ENCODE results near the gene C11orf58. TPM values are rescaled to one million over a fixed set of nuclear protein-coding genes. Genes with fewer than 3 reads are reported as not detected.

The C11orf58 gene
- total and polyA plus RNA-seq, 2 experiments from 2014 or later, result 164 to 280 TPM

DNA sequence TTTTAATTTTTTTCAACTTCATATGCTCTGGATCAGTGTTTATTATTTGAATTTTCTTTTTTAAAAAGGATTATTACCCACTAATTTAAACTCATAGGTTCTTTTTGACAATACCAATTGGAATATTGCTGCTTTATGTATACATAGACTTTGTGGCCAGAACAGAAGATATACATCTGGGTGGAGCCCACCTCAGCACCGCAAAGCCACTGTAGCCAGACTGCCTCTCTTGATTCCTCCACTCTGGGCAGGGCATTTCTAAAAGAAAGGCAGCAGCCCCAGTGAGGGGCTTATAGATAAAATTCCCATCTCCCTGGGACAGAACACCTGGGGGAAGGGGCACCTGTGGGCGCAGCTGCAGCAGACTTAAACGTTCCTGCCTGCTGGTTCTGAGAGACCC lies 10.6 kb upstream of the C11orf58 start:
- no peaks in the 10 kb centered on the region for H3K36me3 Mint-ChIP-seq (ENCODE audit: low read depth)
- no peak overlapping the region for H2AFZ ChIP-seq
- H3K36me3 ChIP-seq (ENCODE audit: insufficient read depth), result no peaks in the 10 kb centered on the region
- H3K79me2 ChIP-seq (replicated peaks; ENCODE audit: insufficient read depth), result no peaks in the 10 kb centered on the region
- H3K27me3 ChIP-seq (ENCODE audit: insufficient read depth), result no peaks in the 10 kb centered on the region
- H3K27me3 Mint-ChIP-seq (ENCODE audit: insufficient read depth, low read depth, poor library complexity), result peaks cover 5% of the 10 kb centered on the region
- no peak overlapping the region for H3K4me2 ChIP-seq
- H4K20me1 ChIP-seq (replicated peaks; ENCODE audit: insufficient read depth), result no peaks in the 10 kb centered on the region
- TF ChIP-seq, protein P1, sequence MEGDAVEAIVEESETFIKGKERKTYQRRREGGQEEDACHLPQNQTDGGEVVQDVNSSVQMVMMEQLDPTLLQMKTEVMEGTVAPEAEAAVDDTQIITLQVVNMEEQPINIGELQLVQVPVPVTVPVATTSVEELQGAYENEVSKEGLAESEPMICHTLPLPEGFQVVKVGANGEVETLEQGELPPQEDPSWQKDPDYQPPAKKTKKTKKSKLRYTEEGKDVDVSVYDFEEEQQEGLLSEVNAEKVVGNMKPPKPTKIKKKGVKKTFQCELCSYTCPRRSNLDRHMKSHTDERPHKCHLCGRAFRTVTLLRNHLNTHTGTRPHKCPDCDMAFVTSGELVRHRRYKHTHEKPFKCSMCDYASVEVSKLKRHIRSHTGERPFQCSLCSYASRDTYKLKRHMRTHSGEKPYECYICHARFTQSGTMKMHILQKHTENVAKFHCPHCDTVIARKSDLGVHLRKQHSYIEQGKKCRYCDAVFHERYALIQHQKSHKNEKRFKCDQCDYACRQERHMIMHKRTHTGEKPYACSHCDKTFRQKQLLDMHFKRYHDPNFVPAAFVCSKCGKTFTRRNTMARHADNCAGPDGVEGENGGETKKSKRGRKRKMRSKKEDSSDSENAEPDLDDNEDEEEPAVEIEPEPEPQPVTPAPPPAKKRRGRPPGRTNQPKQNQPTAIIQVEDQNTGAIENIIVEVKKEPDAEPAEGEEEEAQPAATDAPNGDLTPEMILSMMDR (conservative IDR thresholded peaks at IDR 0.05; ENCODE audit: low read depth in 2 of 2), result no peak
- TF ChIP-seq, protein P2, sequence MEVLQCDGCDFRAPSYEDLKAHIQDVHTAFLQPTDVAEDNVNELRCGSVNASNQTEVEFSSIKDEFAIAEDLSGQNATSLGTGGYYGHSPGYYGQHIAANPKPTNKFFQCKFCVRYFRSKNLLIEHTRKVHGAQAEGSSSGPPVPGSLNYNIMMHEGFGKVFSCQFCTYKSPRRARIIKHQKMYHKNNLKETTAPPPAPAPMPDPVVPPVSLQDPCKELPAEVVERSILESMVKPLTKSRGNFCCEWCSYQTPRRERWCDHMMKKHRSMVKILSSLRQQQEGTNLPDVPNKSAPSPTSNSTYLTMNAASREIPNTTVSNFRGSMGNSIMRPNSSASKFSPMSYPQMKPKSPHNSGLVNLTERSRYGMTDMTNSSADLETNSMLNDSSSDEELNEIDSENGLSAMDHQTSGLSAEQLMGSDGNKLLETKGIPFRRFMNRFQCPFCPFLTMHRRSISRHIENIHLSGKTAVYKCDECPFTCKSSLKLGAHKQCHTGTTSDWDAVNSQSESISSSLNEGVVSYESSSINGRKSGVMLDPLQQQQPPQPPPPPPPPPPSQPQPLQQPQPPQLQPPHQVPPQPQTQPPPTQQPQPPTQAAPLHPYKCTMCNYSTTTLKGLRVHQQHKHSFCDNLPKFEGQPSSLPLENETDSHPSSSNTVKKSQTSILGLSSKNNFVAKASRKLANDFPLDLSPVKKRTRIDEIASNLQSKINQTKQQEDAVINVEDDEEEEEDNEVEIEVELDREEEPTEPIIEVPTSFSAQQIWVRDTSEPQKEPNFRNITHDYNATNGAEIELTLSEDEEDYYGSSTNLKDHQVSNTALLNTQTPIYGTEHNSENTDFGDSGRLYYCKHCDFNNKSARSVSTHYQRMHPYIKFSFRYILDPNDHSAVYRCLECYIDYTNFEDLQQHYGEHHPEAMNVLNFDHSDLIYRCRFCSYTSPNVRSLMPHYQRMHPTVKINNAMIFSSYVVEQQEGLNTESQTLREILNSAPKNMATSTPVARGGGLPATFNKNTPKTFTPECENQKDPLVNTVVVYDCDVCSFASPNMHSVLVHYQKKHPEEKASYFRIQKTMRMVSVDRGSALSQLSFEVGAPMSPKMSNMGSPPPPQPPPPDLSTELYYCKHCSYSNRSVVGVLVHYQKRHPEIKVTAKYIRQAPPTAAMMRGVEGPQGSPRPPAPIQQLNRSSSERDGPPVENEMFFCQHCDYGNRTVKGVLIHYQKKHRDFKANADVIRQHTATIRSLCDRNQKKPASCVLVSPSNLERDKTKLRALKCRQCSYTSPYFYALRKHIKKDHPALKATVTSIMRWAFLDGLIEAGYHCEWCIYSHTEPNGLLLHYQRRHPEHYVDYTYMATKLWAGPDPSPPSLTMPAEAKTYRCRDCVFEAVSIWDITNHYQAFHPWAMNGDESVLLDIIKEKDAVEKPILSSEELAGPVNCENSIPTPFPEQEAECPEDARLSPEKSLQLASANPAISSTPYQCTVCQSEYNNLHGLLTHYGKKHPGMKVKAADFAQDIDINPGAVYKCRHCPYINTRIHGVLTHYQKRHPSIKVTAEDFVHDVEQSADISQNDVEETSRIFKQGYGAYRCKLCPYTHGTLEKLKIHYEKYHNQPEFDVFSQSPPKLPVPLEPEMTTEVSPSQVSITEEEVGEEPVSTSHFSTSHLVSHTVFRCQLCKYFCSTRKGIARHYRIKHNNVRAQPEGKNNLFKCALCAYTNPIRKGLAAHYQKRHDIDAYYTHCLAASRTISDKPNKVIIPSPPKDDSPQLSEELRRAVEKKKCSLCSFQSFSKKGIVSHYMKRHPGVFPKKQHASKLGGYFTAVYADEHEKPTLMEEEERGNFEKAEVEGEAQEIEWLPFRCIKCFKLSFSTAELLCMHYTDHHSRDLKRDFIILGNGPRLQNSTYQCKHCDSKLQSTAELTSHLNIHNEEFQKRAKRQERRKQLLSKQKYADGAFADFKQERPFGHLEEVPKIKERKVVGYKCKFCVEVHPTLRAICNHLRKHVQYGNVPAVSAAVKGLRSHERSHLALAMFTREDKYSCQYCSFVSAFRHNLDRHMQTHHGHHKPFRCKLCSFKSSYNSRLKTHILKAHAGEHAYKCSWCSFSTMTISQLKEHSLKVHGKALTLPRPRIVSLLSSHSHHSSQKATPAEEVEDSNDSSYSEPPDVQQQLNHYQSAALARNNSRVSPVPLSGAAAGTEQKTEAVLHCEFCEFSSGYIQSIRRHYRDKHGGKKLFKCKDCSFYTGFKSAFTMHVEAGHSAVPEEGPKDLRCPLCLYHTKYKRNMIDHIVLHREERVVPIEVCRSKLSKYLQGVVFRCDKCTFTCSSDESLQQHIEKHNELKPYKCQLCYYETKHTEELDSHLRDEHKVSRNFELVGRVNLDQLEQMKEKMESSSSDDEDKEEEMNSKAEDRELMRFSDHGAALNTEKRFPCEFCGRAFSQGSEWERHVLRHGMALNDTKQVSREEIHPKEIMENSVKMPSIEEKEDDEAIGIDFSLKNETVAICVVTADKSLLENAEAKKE (CRISPR knock-in tag; IDR thresholded peaks at IDR 0.05), result no peak
- TF ChIP-seq POLR2AphosphoS5 (IDR thresholded peaks at IDR 0.05; ENCODE audit: low read depth) (no peak), EZH2phosphoT487 (IDR thresholded peaks at IDR 0.05; ENCODE audit: unreplicated experiment) (no peak), ZNF114 (CRISPR knock-in tag; IDR thresholded peaks at IDR 0.05) (no peak), STAT1 (IDR thresholded peaks at IDR 0.05; ENCODE audit: unreplicated experiment) (no peak), EZH2 (IDR thresholded peaks at IDR 0.05; ENCODE audit: low read depth, unreplicated experiment) (no peak), JUNB (IDR thresholded peaks at IDR 0.05; ENCODE audit: unreplicated experiment) (no peak), ZNF331 (CRISPR knock-in tag; IDR thresholded peaks at IDR 0.05; ENCODE audit: low read depth) (no peak), NANOG (IDR thresholded peaks at IDR 0.05; ENCODE audit: borderline replicate concordance) (no peak), CREB1 (CRISPR knock-in tag; IDR thresholded peaks at IDR 0.05; ENCODE audit: low read depth) (no peak)
- TF ChIP-seq, protein P3, sequence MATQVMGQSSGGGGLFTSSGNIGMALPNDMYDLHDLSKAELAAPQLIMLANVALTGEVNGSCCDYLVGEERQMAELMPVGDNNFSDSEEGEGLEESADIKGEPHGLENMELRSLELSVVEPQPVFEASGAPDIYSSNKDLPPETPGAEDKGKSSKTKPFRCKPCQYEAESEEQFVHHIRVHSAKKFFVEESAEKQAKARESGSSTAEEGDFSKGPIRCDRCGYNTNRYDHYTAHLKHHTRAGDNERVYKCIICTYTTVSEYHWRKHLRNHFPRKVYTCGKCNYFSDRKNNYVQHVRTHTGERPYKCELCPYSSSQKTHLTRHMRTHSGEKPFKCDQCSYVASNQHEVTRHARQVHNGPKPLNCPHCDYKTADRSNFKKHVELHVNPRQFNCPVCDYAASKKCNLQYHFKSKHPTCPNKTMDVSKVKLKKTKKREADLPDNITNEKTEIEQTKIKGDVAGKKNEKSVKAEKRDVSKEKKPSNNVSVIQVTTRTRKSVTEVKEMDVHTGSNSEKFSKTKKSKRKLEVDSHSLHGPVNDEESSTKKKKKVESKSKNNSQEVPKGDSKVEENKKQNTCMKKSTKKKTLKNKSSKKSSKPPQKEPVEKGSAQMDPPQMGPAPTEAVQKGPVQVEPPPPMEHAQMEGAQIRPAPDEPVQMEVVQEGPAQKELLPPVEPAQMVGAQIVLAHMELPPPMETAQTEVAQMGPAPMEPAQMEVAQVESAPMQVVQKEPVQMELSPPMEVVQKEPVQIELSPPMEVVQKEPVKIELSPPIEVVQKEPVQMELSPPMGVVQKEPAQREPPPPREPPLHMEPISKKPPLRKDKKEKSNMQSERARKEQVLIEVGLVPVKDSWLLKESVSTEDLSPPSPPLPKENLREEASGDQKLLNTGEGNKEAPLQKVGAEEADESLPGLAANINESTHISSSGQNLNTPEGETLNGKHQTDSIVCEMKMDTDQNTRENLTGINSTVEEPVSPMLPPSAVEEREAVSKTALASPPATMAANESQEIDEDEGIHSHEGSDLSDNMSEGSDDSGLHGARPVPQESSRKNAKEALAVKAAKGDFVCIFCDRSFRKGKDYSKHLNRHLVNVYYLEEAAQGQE (IDR thresholded peaks at IDR 0.05; ENCODE audit: unreplicated experiment), result no peak
- TF ChIP-seq, protein P4, sequence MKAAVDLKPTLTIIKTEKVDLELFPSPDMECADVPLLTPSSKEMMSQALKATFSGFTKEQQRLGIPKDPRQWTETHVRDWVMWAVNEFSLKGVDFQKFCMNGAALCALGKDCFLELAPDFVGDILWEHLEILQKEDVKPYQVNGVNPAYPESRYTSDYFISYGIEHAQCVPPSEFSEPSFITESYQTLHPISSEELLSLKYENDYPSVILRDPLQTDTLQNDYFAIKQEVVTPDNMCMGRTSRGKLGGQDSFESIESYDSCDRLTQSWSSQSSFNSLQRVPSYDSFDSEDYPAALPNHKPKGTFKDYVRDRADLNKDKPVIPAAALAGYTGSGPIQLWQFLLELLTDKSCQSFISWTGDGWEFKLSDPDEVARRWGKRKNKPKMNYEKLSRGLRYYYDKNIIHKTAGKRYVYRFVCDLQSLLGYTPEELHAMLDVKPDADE (IDR thresholded peaks at IDR 0.05), result no peak
- H3K4me1 ChIP-seq (ENCODE audit: insufficient read depth), result no peaks in the 10 kb centered on the region
- H3K4me3 ChIP-seq, result no peak overlapping the region
- no peak for ATAC-seq
- H3K9me3 Mint-ChIP-seq, result peaks cover 2% of the 10 kb centered on the region; the same call in 1 of the 3 replicates
- H3K4me3 Mint-ChIP-seq, result no peak overlapping the region
- no peaks in the 10 kb centered on the region for H3K4me1 Mint-ChIP-seq
- no peak for DNase-seq (ENCODE audit: low spot score)
- no peaks in the 10 kb centered on the region for H3K9me2 ChIP-seq (ENCODE audit: insufficient read depth)
- no peak overlapping the region for H3K27ac ChIP-seq (ENCODE audit: low read depth)
- H3F3A ChIP-seq (replicated peaks; ENCODE audit: low read depth), result no peaks in the 10 kb centered on the region
- no peak overlapping the region for H3K27ac Mint-ChIP-seq

All from GM23338 (cell line).